Activated T-cell treated with anti-CD3 and anti-CD28 coated beads, Interleukin-2, amount 50 U/mL, for 1 hour (primary cell): Measurements from ENCODE around the gene PTPRK.

ENCODE experiments used
- DNase-seq: peaks from one replicate; pipeline ENCODE4 v3.0.0-alpha.2; 2020

PTPRK gene

DNA sequence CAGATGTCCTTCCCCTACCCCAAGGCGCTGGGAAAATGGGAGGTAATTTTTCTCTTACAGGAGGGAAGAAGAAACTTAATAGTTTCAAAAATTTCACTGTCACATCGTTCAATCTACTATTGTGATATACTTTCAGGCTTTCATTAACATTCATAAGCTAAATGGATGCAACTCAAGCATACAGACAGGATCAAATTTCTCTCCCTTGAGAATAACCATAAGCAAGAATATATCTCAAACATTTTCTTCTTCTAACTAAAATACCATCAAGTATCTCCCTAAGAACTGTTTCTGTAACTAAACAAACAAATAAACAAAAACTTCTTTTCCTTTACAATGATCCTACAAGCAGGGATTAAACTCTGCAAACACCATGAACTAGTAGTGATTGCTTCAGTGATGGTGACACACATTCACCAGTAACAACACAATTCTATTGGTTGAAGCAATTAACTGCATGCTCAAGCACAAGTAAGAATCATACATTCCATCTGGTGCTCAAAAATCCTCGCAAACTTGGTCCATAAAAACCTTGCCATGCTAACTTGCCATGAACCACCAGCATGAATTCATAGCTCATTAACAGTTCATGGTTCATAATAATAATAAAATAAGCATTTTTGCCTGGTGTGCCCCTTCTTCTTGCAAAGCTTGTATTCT is 183.8 kb downstream of the PTPRK start:
- no peak for DNase-seq

DNA sequence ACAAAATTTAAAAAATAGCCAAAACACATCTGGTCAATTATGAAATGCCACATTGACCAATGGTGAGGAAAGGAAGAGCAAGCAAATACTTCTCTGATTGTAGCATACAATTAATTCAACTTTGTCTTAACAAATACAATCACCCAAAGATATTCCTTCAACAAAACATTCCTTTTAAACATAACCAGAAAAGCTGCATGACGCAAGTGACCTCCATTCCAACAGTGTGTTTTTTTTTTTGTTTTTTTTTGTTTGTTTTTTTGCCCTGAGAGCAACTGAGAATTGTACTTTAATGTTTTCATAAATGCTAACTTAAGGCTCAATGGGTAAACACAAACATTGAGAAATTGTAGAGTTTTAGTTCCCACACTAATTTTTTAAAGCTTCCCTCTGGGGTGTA is 184.4 kb downstream of the PTPRK start:
- no peak for DNase-seq

DNA sequence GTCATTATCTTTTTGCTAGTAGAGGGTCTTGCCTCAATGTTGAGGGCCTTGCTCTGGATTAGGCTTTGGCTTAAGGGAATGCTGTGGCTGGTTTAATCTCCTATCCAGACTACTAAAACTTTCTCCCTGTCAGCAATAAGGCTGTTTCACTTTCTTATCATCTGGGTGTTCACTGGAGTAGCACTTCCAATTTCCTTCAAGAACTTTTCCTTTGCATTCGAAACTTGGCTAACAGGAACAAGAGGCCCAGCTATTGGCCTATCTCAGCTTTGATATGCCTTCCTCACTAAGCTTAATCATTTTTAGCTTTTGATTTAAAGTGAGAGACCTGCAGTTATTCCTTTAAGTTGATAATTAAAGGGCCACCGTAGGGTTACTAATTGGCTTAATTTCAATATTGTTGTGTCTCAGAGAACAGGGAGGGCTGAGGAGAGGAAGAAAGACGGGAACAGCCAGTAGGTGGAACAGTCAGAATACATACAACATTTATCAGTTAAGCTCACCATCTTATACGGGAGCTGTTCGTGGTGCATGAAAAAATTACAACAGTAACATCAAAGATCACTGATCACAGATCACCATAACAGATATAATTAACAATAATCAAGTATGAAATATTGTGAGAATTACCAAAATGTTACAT is 186.7 kb downstream of the PTPRK start:
- no peak for DNase-seq

DNA sequence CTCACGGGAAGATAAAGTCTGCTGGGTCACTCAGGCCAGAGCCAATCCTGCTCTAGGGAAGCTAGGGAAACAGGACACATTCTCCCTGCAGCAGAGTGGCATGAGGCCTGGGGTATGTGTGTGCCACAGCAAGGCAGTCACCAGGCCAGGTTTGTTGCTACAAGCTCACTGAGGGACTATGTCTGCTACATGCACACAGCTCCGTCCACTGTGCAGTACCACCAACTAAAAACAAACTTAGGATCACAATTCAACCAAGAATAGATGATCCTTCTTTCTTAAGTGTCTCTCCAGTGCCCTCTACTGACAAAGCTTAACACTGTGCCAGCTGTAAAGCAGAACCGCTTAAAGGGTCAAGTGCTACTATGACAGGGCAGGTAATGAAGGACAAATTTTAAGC is 192.5 kb downstream of the PTPRK start:
- peak; percentile 20 for DNase-seq

DNA sequence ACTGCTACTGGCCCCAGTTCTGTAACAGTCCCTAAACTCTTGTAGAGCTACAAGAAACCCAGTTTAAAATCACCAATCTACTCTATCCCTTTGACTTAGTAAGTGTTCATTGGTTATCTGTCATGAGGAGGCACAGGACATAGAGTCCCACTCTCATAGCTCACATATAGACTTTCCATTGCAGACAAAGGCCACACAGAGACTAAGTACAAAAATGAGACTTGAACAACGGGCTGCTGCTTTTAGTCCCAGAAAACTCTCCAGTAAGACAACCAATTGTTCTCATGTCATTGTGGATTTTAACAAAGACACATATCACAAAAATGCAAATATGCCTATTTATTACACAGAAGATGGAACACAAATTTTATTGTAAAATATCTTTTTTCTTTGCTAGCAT is 197.4 kb downstream of the PTPRK start:
- DNase-seq = no peak

DNA sequence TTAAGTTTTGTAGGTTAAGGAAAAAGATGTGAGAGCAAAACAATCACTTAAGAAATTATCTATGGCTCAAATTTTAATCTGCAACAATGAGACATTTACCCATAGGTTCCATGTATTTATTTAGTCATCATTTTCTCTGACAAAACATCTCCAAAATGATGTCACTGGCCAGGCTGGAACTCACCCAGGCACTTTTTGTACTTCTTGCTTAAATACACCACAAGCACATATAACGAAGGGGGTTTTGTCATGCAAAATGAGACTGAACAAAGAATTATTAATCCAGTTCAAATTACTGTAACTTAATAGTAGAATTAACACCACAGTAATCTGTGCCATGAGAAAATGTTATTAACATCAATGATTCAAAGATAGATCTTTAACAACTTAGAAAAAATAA is 200.5 kb downstream of the PTPRK start:
- DNase-seq = no peak

DNA sequence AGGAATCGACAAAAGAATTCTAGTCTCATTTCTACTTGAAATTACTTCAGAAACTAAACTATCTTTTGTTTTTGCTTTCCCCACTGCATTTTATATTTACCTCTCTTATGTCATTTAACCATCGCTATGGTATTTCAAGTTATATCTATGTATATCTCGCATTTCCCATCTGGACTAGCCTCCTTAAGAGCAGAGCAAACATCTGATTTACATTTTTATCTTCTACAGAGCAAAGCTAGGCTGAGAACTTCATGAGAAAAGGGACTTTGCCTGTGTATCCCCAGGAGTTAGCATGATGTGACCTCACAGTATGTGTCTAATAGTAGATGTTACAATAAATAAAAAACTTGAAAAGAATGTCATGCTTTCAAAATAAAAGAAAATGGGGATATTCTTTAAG is 201.2 kb downstream of the PTPRK start:
- no peak for DNase-seq

DNA sequence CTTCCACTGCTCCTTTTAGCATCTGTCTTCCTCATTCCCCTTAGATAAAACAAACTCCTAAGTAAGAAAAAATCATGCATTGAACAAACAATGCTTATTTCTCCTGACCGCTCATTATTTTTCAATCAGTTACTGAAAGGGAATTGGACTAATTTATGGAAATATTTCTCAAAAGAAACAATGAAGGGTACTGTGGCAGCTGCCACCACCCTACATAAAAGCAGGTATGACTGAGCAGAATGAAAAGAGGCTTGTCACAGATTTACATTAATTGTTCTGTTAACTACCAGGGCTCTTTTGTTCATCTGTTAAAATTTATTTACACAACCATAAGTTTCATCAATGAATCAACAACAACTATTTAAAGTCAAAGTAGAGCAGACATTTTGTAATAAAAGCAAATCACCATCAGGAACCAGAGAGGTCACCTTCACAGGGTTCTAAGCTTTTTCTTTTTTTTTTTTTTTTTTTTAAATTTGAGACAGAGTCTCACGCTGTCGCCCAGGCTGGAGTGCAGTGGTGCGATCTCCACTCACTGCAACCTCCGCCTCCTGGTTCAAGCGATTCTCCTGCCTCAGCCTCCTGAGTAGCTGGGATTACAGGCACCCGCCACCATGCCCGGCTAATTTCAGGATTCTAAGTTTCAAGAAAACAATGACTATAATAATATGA is 204.0 kb downstream of the PTPRK start:
- DNase-seq = no peak

DNA sequence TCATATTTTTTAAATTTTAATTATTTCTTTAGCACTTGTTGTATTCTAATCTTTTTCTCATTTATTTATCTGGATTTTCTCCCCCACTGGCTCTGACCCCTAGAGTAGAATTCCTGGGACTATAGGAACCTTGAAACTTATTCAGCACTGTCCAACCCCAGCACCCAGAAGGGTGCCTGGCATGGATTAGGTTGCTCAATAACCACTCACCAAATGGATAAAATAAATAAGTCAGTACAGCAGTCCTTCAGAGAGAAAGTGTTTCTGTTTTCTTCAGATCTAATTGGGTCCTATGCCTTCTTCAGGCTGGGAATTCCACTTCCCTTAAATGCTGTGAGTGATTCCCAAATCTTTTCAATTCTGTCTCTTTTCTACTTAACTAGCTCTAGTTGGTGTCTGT is 206.2 kb downstream of the PTPRK start:
- DNase-seq = no peak

DNA sequence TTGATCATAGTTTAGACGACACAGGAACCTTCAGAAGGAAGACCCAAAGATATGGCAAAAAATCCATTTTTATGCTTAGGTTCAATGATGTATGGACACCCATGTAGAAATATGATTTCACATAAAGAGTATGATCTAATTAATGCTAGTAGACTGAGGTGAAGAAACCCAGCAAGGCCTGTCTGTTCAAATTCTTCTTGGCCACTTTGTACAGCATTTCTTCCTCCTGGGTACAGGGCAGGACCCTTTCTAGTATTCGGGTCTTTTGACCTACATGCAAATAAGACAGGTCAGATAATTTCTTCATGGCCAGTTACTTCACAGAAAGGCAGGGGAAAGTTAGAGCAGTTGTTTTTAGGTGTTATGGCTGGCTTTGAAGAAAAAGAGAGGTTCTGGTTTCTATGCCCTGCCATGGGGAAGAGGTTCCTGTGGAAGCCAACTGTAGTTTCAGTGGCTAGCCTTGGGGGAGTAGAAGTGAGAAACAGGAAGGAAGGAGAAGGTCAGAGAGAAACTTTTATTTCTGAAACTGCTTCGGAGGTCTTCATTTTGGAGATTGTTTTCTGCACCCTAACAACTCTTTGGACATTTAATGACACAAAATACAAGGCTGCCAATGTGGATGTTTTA is 208.3 kb downstream of the PTPRK start:
- no peak for DNase-seq

DNA sequence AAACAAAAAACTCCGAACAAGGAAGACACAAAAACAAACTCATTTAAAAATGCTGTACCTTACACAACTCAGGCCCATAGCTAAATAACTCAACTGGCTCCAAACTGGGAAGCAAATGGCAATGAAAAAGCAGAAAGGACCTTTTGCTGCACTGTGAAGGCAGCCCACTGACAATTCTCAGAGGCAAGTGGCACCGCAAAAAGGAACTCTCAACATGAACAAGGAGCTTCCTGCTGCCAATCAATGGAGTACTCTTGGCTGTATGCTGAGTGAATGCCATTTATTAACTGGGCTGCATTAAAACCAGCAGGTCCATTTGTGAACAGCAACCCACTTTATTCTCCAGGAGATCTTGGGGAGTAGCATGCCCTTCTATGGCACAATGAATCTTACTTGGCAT is 209.9 kb downstream of the PTPRK start:
- no peak for DNase-seq

DNA sequence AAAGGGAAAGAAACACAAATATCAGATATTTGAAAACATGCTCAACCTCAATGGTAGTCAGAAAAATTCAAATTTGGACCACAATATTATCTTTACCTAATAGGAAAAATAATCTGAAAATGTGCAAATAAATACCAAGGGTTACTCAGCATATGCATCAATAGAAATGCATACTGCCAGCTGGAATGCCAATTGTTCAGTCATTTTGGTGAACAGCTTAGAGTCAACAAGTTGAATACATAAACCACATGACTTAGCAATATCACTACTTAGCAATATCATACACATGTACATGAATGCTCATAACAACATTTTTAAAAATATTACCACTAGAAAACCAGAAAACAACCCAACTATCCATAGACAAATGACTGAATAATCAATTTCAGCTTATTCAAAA is 212.7 kb downstream of the PTPRK start:
- no peak for DNase-seq

DNA sequence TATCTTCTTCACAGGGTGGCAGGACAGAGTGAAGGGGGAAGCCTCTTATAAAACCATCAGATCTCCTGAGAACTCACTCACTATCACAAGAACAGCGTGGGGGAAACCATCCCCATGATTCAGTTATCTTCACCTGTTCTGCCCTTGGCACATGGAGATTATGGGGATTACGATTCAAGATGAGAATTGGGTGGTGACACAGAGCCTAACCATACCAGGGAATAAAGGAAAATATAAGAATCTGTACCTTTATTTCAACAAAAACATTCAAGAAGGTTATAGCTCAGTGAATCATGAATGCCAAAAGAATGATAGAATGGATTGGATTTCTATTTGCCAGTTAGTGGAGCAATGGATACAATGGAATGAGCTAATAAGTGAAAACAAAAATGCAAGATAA is 214.4 kb downstream of the PTPRK start:
- no peak for DNase-seq

DNA sequence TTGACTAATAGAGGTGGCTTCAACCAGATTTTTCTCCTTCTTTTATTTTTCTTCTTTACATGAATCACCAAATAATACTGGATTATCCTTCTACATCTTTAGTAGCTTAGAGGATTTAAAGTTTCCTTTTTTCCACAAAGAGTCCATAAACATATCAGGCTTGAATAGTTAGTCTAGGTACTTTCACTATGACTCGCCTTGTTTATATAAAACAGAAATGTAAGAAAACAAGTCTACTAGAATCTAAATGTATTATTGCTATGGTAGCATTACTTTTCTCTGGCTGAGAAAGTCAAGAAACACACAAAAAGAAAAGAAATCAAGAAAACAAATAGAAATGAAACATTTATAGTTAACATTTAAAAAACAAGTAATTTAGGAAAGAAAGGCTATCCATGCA is 215.2 kb downstream of the PTPRK start:
- DNase-seq = no peak

DNA sequence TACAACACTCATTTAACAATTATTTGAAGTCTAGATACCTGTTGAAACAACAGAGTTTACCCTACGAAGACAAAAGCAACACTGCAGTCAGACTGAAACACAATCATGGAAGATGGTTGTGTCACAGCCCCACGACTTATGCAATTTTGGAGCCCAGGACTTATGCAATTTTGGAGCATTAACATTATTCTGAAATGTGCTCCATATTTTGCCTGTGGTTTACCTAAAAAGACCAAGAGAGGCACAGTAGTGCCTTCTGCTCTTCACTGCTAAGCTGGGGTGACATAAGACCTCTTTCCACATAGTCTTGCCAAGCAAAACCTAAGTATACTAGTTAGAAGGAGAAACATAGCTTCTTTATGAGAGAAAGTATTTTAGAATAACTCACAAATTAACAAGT is 216.5 kb downstream of the PTPRK start:
- DNase-seq = no peak

DNA sequence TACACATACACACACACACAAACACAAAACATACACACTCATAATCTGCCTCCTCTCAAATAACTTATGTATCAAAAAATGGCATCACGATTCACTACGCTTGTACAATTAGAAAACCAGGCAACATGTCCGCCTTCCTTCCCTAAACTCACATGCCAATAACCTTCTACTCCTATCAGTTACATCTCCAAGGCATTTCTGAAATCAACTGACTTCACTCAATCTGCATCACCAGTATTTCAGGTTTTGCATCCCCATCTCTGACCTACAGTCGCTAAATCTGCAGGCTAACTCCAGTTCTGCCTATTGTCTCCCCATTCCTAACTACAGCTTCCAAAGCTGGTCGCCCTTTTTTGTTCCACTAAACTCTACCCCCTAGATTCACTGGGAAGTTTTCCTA is 217.5 kb downstream of the PTPRK start:
- DNase-seq = no peak

DNA sequence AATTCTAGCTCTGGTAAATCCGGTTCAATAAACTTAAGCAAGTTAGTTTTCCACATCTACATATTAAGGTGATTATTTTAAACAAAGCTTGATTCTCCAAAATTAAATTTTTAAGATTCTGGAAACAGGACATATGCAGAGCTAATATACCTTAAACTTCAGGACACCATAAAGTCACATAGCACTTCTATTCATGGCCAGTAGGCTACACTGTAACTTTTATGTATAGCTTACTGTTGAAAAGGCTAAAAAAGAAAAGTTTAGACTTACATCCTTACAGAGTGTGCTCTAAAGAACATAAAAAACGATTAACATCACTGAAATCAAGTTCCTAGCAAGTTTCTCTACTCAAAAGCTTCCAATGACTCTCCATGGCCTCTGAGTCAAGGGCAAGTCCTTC is 224.7 kb downstream of the PTPRK start:
- DNase-seq = no peak

DNA sequence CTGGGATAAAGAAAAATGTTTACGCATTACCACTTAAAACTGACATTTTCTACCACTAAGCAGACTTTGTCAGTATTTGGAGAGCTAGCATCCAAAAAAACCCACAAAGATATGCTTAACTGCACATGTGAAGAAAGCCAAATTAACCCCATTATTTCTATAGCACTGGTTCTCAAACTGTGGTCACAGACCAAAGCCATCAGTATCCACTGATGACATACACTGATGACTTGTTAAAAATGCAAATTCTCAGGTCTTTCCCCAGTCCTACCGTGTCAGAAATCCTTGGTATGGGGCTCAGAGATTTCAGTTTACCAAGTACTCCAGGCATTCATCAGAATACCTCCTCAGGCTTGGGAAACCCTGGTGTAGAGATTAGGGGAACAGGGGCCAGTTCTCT is 230.2 kb downstream of the PTPRK start:
- no peak for DNase-seq

DNA sequence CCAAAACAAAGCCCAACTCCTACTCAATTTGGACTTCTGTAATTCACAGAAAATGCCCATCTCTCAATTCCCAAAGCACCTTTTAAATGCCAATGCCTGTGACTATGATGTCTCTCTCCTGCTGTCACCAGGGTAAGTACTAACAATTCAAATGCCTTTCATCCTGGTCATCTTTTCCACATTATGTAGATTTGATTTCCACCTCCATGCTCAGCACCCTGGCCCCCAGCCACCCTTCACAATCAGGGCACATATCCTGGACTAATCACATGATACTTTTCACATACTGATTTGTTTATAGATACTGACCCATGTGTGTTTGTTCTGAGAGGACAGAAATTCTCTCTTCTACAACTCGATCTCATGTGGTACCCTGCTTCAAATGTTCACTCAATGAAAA is 236.3 kb downstream of the PTPRK start:
- no peak for DNase-seq

DNA sequence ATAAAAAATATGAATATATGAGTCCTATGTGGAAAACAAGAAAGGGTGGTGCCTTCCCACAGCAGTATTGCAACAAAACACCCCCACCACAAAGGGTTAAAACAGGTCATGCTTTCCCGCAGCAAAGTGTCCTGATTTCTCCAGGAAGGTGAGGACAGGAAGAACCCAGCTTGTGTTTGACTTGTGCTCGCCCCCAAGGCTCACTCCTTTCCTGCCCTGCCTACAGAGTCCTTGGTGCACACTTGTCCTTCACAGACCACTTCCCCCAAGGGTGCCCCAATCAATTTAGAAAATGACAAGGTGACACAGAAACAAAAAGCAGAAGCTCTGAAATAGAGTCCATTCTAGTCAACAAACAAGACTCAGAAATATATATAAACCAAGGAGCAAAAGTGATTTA is 237.4 kb downstream of the PTPRK start:
- no peak for DNase-seq

DNA sequence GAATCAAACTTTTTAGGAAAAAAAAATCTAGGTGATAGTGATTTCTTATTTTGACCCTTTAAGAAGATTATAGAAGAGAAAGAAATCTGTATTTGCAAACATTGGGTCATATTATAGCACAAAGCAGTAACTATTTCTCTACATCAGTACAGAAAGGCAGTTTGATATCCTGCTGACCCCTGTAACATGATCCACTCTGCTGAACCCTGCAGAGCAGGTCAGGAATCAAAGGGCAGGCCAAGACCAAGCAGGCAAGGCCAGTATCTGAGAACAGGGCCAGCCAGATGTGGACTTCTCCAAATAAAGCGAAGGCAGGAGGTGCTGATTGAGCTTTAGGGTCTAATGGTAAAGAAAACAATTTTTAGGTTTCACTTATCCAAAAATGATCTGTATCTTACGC is 239.4 kb downstream of the PTPRK start:
- DNase-seq = no peak

DNA sequence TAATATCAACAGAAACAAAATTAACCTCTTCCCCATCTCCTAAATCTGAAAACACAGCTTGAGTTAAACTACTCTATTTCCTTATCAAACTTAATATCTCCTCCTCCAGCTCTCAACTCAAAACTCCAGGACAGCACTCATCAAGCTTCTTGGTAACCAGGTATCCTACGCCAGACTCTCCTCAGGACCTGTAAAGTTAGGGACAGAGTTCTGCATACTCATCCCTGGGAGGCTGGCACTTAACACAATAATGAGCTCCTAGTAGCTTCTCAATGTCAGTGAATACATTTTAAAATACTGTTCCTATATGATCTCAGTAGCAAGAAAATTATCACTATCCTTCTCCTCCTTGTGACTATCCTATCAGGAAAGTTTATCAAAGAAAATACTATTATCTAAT is 240.3 kb downstream of the PTPRK start:
- DNase-seq = no peak

DNA sequence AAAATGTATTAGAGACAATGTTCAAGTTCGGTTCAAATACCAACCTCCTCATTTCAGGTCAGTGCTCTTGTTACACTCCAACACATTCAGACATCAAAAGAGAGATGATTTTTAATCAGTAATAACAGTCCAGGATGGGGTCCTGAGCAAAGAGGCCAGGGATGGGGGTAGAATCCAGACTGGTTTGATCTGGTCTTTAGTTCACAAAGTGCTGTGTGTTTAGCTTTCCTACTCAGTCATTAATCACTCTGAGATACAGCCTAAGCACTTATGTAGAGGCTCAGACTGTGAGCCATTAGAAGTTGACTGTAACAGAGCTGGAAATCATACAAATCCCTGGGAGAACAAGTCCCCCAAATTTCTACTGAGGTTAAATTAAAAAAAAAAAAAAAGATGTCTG is 241.6 kb downstream of the PTPRK start:
- DNase-seq = no peak

DNA sequence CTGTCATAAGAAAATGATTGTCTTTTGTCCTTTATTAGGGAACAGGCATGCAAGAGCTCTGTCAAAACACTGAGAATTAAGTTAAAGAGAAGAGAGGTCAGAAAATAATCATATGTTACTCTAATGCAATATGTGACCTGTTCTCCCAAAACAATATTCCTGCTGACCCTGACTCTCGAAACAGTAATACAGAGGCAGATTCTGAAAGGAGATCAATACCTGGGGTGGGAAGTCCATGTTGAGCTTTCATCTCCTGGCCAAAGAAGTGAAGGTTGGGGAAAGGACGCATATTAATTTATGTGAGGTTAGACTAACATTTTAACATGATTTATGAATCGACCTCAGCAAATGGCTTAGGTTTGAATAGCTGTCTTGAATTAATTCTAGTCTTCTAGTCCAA is 243.0 kb downstream of the PTPRK start:
- no peak for DNase-seq
